Activated CD8-positive, alpha-beta T cell treated with anti-CD3 and anti-CD28 coated beads, Interleukin-2, amount 10 ng/mL, durations not matched to agents 7 days and 5 days (primary cell): Measurements from ENCODE around the gene NUMA1. TPM values are rescaled to one million over a fixed set of nuclear protein-coding genes. Genes with fewer than 3 reads are reported as not detected.

Experiments used
- ATAC-seq: fragments of 150-1000 bp; cut with Tn5 transposase; one replicate; pipeline ENCODE4 v1.10.0; 2021; ENCODE audit warnings: moderate library complexity
- CTCF ChIA-PET: fragments of 350-600 bp; sonication (Branson Sonifier 250); formaldehyde crosslinking; loops from one replicate; lab custom pipeline; 2021; ENCODE audit warnings: antibody characterized with exemption; lab: Charles Lee
- POLR2A ChIA-PET: fragments of 350-600 bp; sonication (Branson Sonifier 250); formaldehyde crosslinking; loops from one replicate; lab custom pipeline; 2021; ENCODE audit warnings: antibody characterized with exemption; lab: Charles Lee
- DNase-seq: peaks from one replicate; pipeline ENCODE4 v3.0.0-alpha.2; 2020
- H3K27ac Mint-ChIP-seq: one replicate; pipeline ENCODE4 v1.8.0; 2021; ENCODE audit warnings: mild to moderate bottlenecking, mixed read lengths
- H3K27me3 Mint-ChIP-seq: one replicate; pipeline ENCODE4 v1.8.0; 2021; ENCODE audit warnings: low read depth, mixed read lengths
- H3K36me3 Mint-ChIP-seq: one replicate; pipeline ENCODE4 v1.8.0; 2021; ENCODE audit warnings: low read depth, mixed read lengths
- H3K4me1 Mint-ChIP-seq: one replicate; pipeline ENCODE4 v1.8.0; 2021; ENCODE audit warnings: low read depth, mixed read lengths
- H3K4me3 Mint-ChIP-seq: one replicate; pipeline ENCODE4 v1.8.0; 2021; ENCODE audit warnings: mild to moderate bottlenecking, mixed read lengths
- H3K9me3 Mint-ChIP-seq: one replicate; pipeline ENCODE4 v1.8.0; 2022; ENCODE audit warnings: mixed read lengths; ENCODE audit not compliant: insufficient read depth
- microRNA-seq: library from miRNA; unstranded; fragments of <30 nt; microRNA quantifications from one replicate; pipeline ENCODE4 v1.2.0, GENCODE V29; 2022
- total RNA-seq, 2 experiments: library from RNA; stranded (reverse); gene quantifications; one replicate each; pipeline ENCODE4 v1.2.3, GENCODE V29; 2021

Gene NUMA1
- total RNA-seq, 2 experiments from 2014 or later = 198 to 199 TPM

GRCh38 chr11:71962428-71963038, 117.8 kb downstream of the NUMA1 start:
- ChIA-PET CTCF (no interaction called here), POLR2A (no interaction called here)
- Mint-ChIP-seq H3K9me3 (no peaks in the 10 kb centered on the region), H3K4me3 (no peak overlapping the region), H3K36me3 (peaks cover 32% of the 10 kb centered on the region), H3K27me3 (no peaks in the 10 kb centered on the region), H3K4me1 (peaks cover 7% of the 10 kb centered on the region), H3K27ac (no peak overlapping the region)
- no peak for ATAC-seq
- DNase-seq = no peak

- Mint-ChIP-seq H3K27me3 (no peaks in the 10 kb centered on the region), H3K9me3 (no peaks in the 10 kb centered on the region), H3K4me1 (no peaks in the 10 kb centered on the region), H3K36me3 (peaks cover 12% of the 10 kb centered on the region), H3K27ac (no peak overlapping the region), H3K4me3 (no peak overlapping the region)
- ATAC-seq = no peak
- ChIA-PET POLR2A (no interaction called here), CTCF (interaction anchor here (0.6 kb wide), 1 partner anchor 21 kb away, joined by 3 read pairs; no protein-coding TSS in a partner anchor)
- DNase-seq = no peak
These were observed 124.4 kb downstream of the NUMA1 start for GRCh38 chr11:71955898-71956456.

Small RNAs within 50 kb of the gene (microRNA-seq; reads per million reads assigned to microRNA genes)
- 1.7 reads per million for gene MIR3165

Other genes starting within 250 kb of the NUMA1 start
- not detected for gene DEFB108B, start 247.3 kb downstream of the NUMA1 start, total RNA-seq
- not detected for gene DEFB131B, start 202.1 kb downstream of the NUMA1 start, total RNA-seq
- gene XNDC1N, start 151.9 kb downstream of the NUMA1 start, total RNA-seq = 10 to 100 TPM; 19.1 to 21.2 TPM
- gene RNF121, start 151.5 kb downstream of the NUMA1 start, total RNA-seq = 10 to 100 TPM; 24.8 to 29.9 TPM
- 10 to 100 TPM; 15.9 to 16.2 TPM for gene IL18BP, start 81.6 kb downstream of the NUMA1 start, total RNA-seq
- gene LRRC51, start 308 bp upstream of the NUMA1 start, total RNA-seq = 1 to 10 TPM; 6.9 to 7.0 TPM
- 10 to 100 TPM; 72.7 to 77.0 TPM for gene LAMTOR1, start 22.8 kb upstream of the NUMA1 start, total RNA-seq
- gene TOMT, start 25.4 kb upstream of the NUMA1 start, total RNA-seq = not detected
- 10 to 100 TPM; 62.9 to 69.5 TPM for gene ANAPC15, start 32.2 kb upstream of the NUMA1 start, total RNA-seq
- gene FOLR3, start 55.2 kb upstream of the NUMA1 start, total RNA-seq = not detected
- not detected for gene FOLR1, start 111.6 kb upstream of the NUMA1 start, total RNA-seq
- not detected for gene FOLR2, start 136.3 kb upstream of the NUMA1 start, total RNA-seq
- gene INPPL1, start 144.2 kb upstream of the NUMA1 start, total RNA-seq = 100 to 1,000 TPM; 141 to 147 TPM
- gene PHOX2A, start 163.6 kb upstream of the NUMA1 start, total RNA-seq = not detected